NCI-H2107 treated with DMSO at 0.1 percent for 48 hours (cell line): Measurements from ENCODE around the gene PCF11.
A peak's percentile ranks its signal among the peaks of the same experiment; 100 is the strongest.

Source experiments
- DNase-seq: peaks from one replicate; lab custom pipeline; 2025; ENCODE audit not compliant: unreplicated experiment; lab: John Stamatoyannopoulos, UW

PCF11 gene

GRCh38 chr11:83153764-83154163, 3.2 kb upstream of the PCF11 start:
- DNase-seq: no peak

GRCh38 chr11:83156144-83156995, 561 bp upstream of the PCF11 start:
- peak; percentile 97 for DNase-seq

GRCh38 chr11:83157594-83158356, 844 bp downstream of the PCF11 start:
- DNase-seq: peak; percentile 4

GRCh38 chr11:83158357-83158786, 1.4 kb downstream of the PCF11 start:
- no peak for DNase-seq

GRCh38 chr11:83158965-83159901, 2.3 kb downstream of the PCF11 start:
- no peak for DNase-seq

- no peak for DNase-seq
Observed at GRCh38 chr11:83159902-83160865, 3.3 kb downstream of the PCF11 start.

GRCh38 chr11:83161610-83162199, 4.8 kb downstream of the PCF11 start:
- no peak for DNase-seq

- no peak for DNase-seq
Observed at GRCh38 chr11:83162377-83162776, 5.4 kb downstream of the PCF11 start.

GRCh38 chr11:83166193-83166866, 9.4 kb downstream of the PCF11 start:
- DNase-seq: no peak

GRCh38 chr11:83168756-83169155, 11.8 kb downstream of the PCF11 start:
- no peak for DNase-seq

- no peak for DNase-seq
Observed at GRCh38 chr11:83170865-83171264, 13.9 kb downstream of the PCF11 start.

- no peak for DNase-seq
Observed at GRCh38 chr11:83172551-83172950, 15.6 kb downstream of the PCF11 start.

- no peak for DNase-seq
Observed at GRCh38 chr11:83174008-83174407, 17.1 kb downstream of the PCF11 start.

GRCh38 chr11:83175815-83176214, 18.9 kb downstream of the PCF11 start:
- DNase-seq: no peak

GRCh38 chr11:83181815-83182214, 24.9 kb downstream of the PCF11 start:
- no peak for DNase-seq

GRCh38 chr11:83185767-83186166, 28.8 kb downstream of the PCF11 start:
- no peak for DNase-seq

- no peak for DNase-seq
Observed at GRCh38 chr11:83187465-83187864, 30.5 kb downstream of the PCF11 start.

- DNase-seq: no peak
Observed at GRCh38 chr11:83191491-83191890, 34.6 kb downstream of the PCF11 start.

- no peak for DNase-seq
Observed at GRCh38 chr11:83191986-83192385, 35.1 kb downstream of the PCF11 start.
